Measurements from ENCODE around the gene CDHR4.

DNA sequence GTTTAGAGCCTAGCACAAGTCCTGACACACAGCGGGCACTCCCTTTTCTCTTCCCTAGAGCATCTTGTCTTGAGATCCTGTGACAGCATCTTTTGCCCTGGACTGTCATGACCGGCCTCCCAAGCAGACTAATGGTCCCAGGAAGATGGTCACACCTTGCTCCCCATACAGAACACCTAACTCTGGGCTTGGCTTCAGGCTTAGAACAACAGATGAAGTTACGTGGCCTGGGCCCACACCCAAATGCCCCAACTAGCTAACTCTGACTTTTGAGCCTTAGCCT is 12.6 kb downstream of the CDHR4 start:
- TF ChIP-seq EZH2phosphoT487 (IDR thresholded peaks at IDR 0.05; ENCODE audit: insufficient read depth, low read depth) (no peak), EZH2 (IDR thresholded peaks at IDR 0.05; ENCODE audit: insufficient read depth, poor library complexity, severe bottlenecking) (no peak)
